ENCODE data around the gene ZNF684.

GRCh38 chr1:40546957-40547356 lies 15.5 kb downstream of the ZNF684 start:
- TF ChIP-seq SUZ12 (IDR thresholded peaks at IDR 0.05; ENCODE audit: extremely low read depth, insufficient read depth, insufficient read length) (no peak), YY1 (IDR thresholded peaks at IDR 0.05; ENCODE audit: insufficient read depth, insufficient read length) (no peak)
